Measurements from ENCODE around the gene POLDIP3.

- TF ChIP-seq POLR2A (IDR thresholded peaks at IDR 0.05; ENCODE audit: low read depth, low read length) (no peak), POLR2AphosphoS5 (IDR thresholded peaks at IDR 0.05; ENCODE audit: low read depth, low read length) (no peak), POU2F2 (IDR thresholded peaks at IDR 0.05; ENCODE audit: low read depth, low read length) (no peak)
Observed at GRCh38 chr22:42635531-42635930, 20.8 kb upstream of the POLDIP3 start.

All from GM12891 (cell line).